Panc1 (cell line): ENCODE results near the gene SPATA17.

Experiments
- POLR2AphosphoS5 ChIP-seq: IDR thresholded peaks from 2 replicates; pipeline ENCODE4 v1.6.1; 2012; ENCODE audit warnings: mild to moderate bottlenecking, low read depth, low read length, moderate library complexity
- TF ChIP-seq, protein P1 (sequence below): fragments of 450-650 bp; IDR thresholded peaks from 2 replicates; pipeline ENCODE4 v1.5.1; 2017; ENCODE audit warnings: mild to moderate bottlenecking

DNA sequence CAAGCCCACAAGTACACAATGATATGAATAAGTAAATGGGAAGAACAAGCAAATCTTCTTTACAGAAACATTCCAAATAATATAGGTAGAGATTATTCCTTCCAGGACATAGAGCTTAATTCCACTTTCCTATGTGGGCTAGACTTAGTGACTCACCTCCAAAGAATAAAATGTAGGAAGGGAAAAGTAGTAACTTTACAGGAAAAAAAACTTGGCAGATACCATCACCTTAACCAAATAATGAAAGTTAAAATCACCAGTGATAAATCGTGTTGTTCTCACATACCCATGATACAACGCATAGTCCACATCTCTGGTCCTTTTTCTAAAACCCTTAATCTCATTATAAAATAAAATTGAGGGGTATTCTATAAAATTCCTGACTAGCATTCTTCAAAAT, 260.8 kb downstream of the SPATA17 start:
- TF ChIP-seq, protein P1, sequence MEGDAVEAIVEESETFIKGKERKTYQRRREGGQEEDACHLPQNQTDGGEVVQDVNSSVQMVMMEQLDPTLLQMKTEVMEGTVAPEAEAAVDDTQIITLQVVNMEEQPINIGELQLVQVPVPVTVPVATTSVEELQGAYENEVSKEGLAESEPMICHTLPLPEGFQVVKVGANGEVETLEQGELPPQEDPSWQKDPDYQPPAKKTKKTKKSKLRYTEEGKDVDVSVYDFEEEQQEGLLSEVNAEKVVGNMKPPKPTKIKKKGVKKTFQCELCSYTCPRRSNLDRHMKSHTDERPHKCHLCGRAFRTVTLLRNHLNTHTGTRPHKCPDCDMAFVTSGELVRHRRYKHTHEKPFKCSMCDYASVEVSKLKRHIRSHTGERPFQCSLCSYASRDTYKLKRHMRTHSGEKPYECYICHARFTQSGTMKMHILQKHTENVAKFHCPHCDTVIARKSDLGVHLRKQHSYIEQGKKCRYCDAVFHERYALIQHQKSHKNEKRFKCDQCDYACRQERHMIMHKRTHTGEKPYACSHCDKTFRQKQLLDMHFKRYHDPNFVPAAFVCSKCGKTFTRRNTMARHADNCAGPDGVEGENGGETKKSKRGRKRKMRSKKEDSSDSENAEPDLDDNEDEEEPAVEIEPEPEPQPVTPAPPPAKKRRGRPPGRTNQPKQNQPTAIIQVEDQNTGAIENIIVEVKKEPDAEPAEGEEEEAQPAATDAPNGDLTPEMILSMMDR: no peak
- no peak for TF ChIP-seq POLR2AphosphoS5
